Loucy (cell line): ENCODE measurements around the gene COX18.

ENCODE experiments used
- H2AFZ ChIP-seq: fragments of 200-600 bp; sonication (generic); 2 replicates; pipeline ENCODE4 v1.6.0; 2016; ENCODE audit warnings: antibody characterized with exemption, mild to moderate bottlenecking, low read length, moderate library complexity
- H3F3A ChIP-seq: fragments of 200-600 bp; 2 replicates; pipeline ENCODE4 v1.6.0; 2016; ENCODE audit warnings: antibody characterized with exemption, low read depth, mild to moderate bottlenecking
- H3K27me3 ChIP-seq: fragments of 200-600 bp; sonication (generic); 2 replicates; pipeline ENCODE4 v1.6.1; 2014; ENCODE audit warnings: low read length, mild to moderate bottlenecking; ENCODE audit not compliant: insufficient read depth, poor library complexity, severe bottlenecking
- H3K36me3 ChIP-seq: fragments of 200-600 bp; sonication (generic); 2 replicates; pipeline ENCODE4 v1.6.1; 2016; ENCODE audit warnings: low read length; ENCODE audit not compliant: insufficient read depth
- H3K4me1 ChIP-seq: fragments of 200-600 bp; sonication (generic); 2 replicates; pipeline ENCODE4 v1.5.1; 2014; ENCODE audit warnings: low read length, mild to moderate bottlenecking; ENCODE audit not compliant: insufficient read depth, poor library complexity, severe bottlenecking
- H3K4me2 ChIP-seq: fragments of 200-600 bp; sonication (generic); 2 replicates; pipeline ENCODE4 v1.6.0; 2014; ENCODE audit warnings: antibody characterized with exemption, low read length, low read depth, mild to moderate bottlenecking; ENCODE audit not compliant: poor library complexity, severe bottlenecking
- H3K4me3 ChIP-seq: fragments of 200-600 bp; sonication (generic); 2 replicates; pipeline ENCODE4 v1.5.1; 2014; ENCODE audit warnings: low read length, mild to moderate bottlenecking, mixed read lengths; ENCODE audit not compliant: poor library complexity, severe bottlenecking
- H3K79me2 ChIP-seq: fragments of 200-600 bp; sonication (generic); 2 replicates; pipeline ENCODE4 v1.6.1; 2014; ENCODE audit warnings: low read length; ENCODE audit not compliant: insufficient read depth
- H3K9ac ChIP-seq: fragments of 200-600 bp; sonication (generic); 2 replicates; pipeline ENCODE4 v1.6.0; 2014; ENCODE audit warnings: mild to moderate bottlenecking, low read depth, low read length, moderate library complexity; ENCODE audit not compliant: poor library complexity, severe bottlenecking
- H3K9me2 ChIP-seq: fragments of 200-600 bp; sonication (generic); replicated peaks from 2 replicates; pipeline ENCODE4 v1.6.1; 2016; ENCODE audit warnings: low read depth, low read length, mixed read lengths
- H3K9me3 ChIP-seq: fragments of 200-600 bp; sonication (generic); 2 replicates; pipeline ENCODE4 v1.6.1; 2014; ENCODE audit warnings: mild to moderate bottlenecking, antibody characterized with exemption, low read length, low read depth; ENCODE audit not compliant: insufficient read depth
- H4K20me1 ChIP-seq: fragments of 200-600 bp; sonication (generic); 2 replicates; pipeline ENCODE4 v1.6.0; 2014; ENCODE audit warnings: antibody characterized with exemption, low read length, mild to moderate bottlenecking; ENCODE audit not compliant: insufficient read depth, poor library complexity, severe bottlenecking
- EZH2phosphoT487 ChIP-seq: fragments of 200-600 bp; IDR thresholded peaks from 2 replicates; pipeline ENCODE4 v1.6.1; 2018; ENCODE audit warnings: antibody characterized with exemption, mild to moderate bottlenecking, moderate library complexity, borderline replicate concordance
- TF ChIP-seq, protein P1 (sequence below): fragments of 200-600 bp; sonication (generic); conservative IDR thresholded peaks from 2 replicates; pipeline ENCODE4 v1.5.1; 2014; ENCODE audit warnings: mild to moderate bottlenecking, antibody characterized with exemption, low read length

The COX18 gene

DNA sequence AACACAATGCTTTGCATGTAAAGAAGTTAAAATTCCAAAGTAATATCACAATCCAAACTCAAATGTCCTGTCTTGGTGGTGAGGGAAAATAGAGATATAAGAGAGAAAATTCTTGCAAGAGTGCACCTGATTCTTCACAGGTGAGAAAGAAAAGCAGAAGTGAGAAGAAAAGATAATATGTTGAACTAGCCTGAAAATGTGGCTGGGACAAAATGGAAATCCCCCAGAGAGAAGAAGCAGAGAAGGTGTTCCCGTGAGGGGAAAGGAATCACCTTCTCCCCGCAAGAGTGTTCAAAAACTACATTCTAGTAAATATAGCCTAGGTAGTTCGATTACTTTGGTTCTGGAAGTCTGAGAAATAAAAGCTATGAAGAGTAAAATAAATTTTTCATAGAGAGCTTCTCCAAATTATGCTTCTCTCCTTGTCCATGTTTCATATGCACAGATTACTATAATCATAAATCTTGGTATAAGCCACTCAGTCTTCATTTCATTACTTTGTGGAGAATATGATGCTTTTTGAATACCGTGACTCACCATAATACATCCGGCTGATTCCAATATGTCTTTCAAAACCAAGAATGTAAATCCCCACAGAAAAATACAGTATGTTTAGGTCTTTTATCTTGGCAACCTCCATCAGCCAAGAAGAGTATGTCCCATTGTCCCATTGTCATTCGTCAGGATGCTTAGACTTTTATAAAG, 63.1 kb downstream of the COX18 start:
- Histone ChIP-seq H3K9me2 (no peaks in the 10 kb centered on the region), H3K4me1 (no peaks in the 10 kb centered on the region), H3F3A (no peaks in the 10 kb centered on the region), H3K4me2 (no peak overlapping the region), H3K9me3 (no peaks in the 10 kb centered on the region), H3K79me2 (no peaks in the 10 kb centered on the region), H2AFZ (no peak overlapping the region), H3K9ac (no peak overlapping the region), H3K27me3 (no peaks in the 10 kb centered on the region), H4K20me1 (no peaks in the 10 kb centered on the region), H3K4me3 (no peak overlapping the region), H3K36me3 (no peaks in the 10 kb centered on the region)
- TF ChIP-seq EZH2phosphoT487, result no peak
- TF ChIP-seq, protein P1, sequence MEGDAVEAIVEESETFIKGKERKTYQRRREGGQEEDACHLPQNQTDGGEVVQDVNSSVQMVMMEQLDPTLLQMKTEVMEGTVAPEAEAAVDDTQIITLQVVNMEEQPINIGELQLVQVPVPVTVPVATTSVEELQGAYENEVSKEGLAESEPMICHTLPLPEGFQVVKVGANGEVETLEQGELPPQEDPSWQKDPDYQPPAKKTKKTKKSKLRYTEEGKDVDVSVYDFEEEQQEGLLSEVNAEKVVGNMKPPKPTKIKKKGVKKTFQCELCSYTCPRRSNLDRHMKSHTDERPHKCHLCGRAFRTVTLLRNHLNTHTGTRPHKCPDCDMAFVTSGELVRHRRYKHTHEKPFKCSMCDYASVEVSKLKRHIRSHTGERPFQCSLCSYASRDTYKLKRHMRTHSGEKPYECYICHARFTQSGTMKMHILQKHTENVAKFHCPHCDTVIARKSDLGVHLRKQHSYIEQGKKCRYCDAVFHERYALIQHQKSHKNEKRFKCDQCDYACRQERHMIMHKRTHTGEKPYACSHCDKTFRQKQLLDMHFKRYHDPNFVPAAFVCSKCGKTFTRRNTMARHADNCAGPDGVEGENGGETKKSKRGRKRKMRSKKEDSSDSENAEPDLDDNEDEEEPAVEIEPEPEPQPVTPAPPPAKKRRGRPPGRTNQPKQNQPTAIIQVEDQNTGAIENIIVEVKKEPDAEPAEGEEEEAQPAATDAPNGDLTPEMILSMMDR, result no peak

DNA sequence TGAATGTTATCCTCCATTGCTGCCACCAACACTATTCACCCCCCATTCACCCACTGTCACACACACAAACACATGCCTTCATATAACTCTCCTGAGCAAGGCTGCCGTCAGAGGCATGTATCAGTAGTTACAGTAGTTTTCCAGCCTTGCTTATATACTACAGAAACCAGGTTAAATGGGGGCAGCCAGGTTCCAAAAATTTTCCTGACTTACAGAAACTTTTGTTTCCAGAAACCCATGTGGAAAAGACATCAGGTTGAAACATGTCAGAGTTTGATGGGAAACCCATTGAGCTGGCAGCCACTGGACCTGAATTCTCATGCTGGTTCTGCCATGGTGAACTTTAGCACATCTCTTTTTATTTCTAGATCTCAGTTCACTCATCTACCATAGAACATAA, 64.0 kb downstream of the COX18 start:
- Histone ChIP-seq H2AFZ (no peak overlapping the region), H4K20me1 (no peaks in the 10 kb centered on the region), H3K4me2 (no peak overlapping the region), H3K36me3 (no peaks in the 10 kb centered on the region), H3F3A (no peaks in the 10 kb centered on the region), H3K9me2 (no peaks in the 10 kb centered on the region), H3K4me3 (no peak overlapping the region), H3K4me1 (no peaks in the 10 kb centered on the region), H3K9ac (no peak overlapping the region), H3K9me3 (no peaks in the 10 kb centered on the region), H3K79me2 (no peaks in the 10 kb centered on the region), H3K27me3 (no peaks in the 10 kb centered on the region)
- TF ChIP-seq, protein P1, result no peak
- no peak for TF ChIP-seq EZH2phosphoT487
